GM23338 (cell line): ENCODE measurements around the gene NRDE2. TPM values are rescaled to one million over a fixed set of nuclear protein-coding genes. Genes with fewer than 3 reads are reported as not detected.

ENCODE experiments used
- ATAC-seq: fragments of 200-7000 bp; cut with Tn5 transposase; 3 replicates; pipeline ENCODE4 v1.9.1; 2020
- DNase-seq: peaks from one replicate; pipeline ENCODE4 v3.0.0-alpha.2; 2015; ENCODE audit warnings: low spot score
- H2AFZ ChIP-seq: fragments of 200-600 bp; sonication (generic); 2 replicates; pipeline ENCODE4 v1.8.0; 2016; ENCODE audit warnings: antibody characterized with exemption, mild to moderate bottlenecking, moderate library complexity
- H3F3A ChIP-seq: fragments of 200-600 bp; sonication (generic); replicated peaks from 2 replicates; pipeline ENCODE4 v1.8.0; 2017; ENCODE audit warnings: antibody characterized with exemption, mixed run types, low read depth
- H3K27ac ChIP-seq: fragments of 200-600 bp; sonication (generic); 2 replicates; pipeline ENCODE4 v1.6.1; 2016; ENCODE audit warnings: low read depth
- H3K27me3 ChIP-seq: fragments of 200-600 bp; sonication (generic); 2 replicates; pipeline ENCODE4 v1.8.0; 2016; ENCODE audit warnings: mild to moderate bottlenecking, mixed run types, moderate library complexity; ENCODE audit not compliant: insufficient read depth
- H3K36me3 ChIP-seq: fragments of 200-600 bp; sonication (generic); 2 replicates; pipeline ENCODE4 v1.8.0; 2016; ENCODE audit warnings: mild to moderate bottlenecking; ENCODE audit not compliant: insufficient read depth
- H3K4me1 ChIP-seq: fragments of 200-600 bp; sonication (generic); 2 replicates; pipeline ENCODE4 v1.8.0; 2016; ENCODE audit warnings: mild to moderate bottlenecking, moderate library complexity; ENCODE audit not compliant: insufficient read depth
- H3K4me2 ChIP-seq: fragments of 200-600 bp; sonication (generic); 2 replicates; pipeline ENCODE4 v1.7.1; 2017; ENCODE audit warnings: mixed run types
- H3K4me3 ChIP-seq: fragments of 200-600 bp; sonication (generic); 2 replicates; pipeline ENCODE4 v1.6.1; 2016; ENCODE audit warnings: mixed run types
- H3K79me2 ChIP-seq: fragments of 200-600 bp; sonication (generic); replicated peaks from 2 replicates; pipeline ENCODE4 v1.8.0; 2017; ENCODE audit warnings: mild to moderate bottlenecking; ENCODE audit not compliant: insufficient read depth
- H3K9me2 ChIP-seq: fragments of 200-600 bp; sonication (generic); 2 replicates; pipeline ENCODE4 v1.8.0; 2017; ENCODE audit not compliant: insufficient read depth
- H4K20me1 ChIP-seq: fragments of 200-600 bp; sonication (generic); replicated peaks from 2 replicates; pipeline ENCODE4 v1.8.0; 2017; ENCODE audit warnings: mild to moderate bottlenecking; ENCODE audit not compliant: insufficient read depth
- H3K27ac Mint-ChIP-seq: 2 replicates; pipeline ENCODE4 v1.8.0; 2020; ENCODE audit warnings: inconsistent platforms, mild to moderate bottlenecking, moderate library complexity, mixed read lengths
- H3K27me3 Mint-ChIP-seq: 3 replicates; pipeline ENCODE4 v1.8.0; 2022; ENCODE audit warnings: low read depth, mild to moderate bottlenecking, moderate library complexity, mixed read lengths, inconsistent platforms; ENCODE audit not compliant: insufficient read depth, poor library complexity
- H3K36me3 Mint-ChIP-seq: 3 replicates; pipeline ENCODE4 v1.8.0; 2021; ENCODE audit warnings: low read depth, mild to moderate bottlenecking, inconsistent platforms, moderate library complexity, mixed read lengths
- H3K4me1 Mint-ChIP-seq: 3 replicates; pipeline ENCODE4 v1.8.0; 2020; ENCODE audit warnings: mild to moderate bottlenecking, inconsistent platforms, mixed read lengths
- H3K4me3 Mint-ChIP-seq: 3 replicates; pipeline ENCODE4 v1.8.0; 2021; ENCODE audit warnings: moderate library complexity, mild to moderate bottlenecking, inconsistent platforms, mixed read lengths
- H3K9me3 Mint-ChIP-seq: 3 replicates; pipeline ENCODE4 v1.8.0; 2020; ENCODE audit warnings: moderate library complexity, mild to moderate bottlenecking, inconsistent platforms, mixed read lengths
- CREB1 ChIP-seq: fragments of 250-450 bp; sonication (Bioruptor Pico); IDR thresholded peaks from 2 replicates; pipeline ENCODE4 v1.5.0; 2020; ENCODE audit warnings: low read depth, mild to moderate bottlenecking, moderate library complexity
- EZH2 ChIP-seq: fragments of 200-600 bp; sonication (generic); IDR thresholded peaks from one replicate; pipeline ENCODE4 v1.8.0; 2017; ENCODE audit warnings: antibody characterized with exemption, mild to moderate bottlenecking, low read depth; ENCODE audit not compliant: unreplicated experiment
- EZH2phosphoT487 ChIP-seq: fragments of 200-600 bp; sonication (generic); IDR thresholded peaks from one replicate; pipeline ENCODE4 v1.8.1; 2018; ENCODE audit warnings: antibody characterized with exemption; ENCODE audit not compliant: unreplicated experiment
- NANOG ChIP-seq: IDR thresholded peaks from 2 replicates; pipeline ENCODE4 v1.6.1; 2016; ENCODE audit warnings: antibody characterized with exemption, borderline replicate concordance
- POLR2AphosphoS5 ChIP-seq: IDR thresholded peaks from 2 replicates; pipeline ENCODE4 v1.6.1; 2016; ENCODE audit warnings: antibody characterized with exemption, low read depth
- STAT1 ChIP-seq: IDR thresholded peaks from one replicate; pipeline ENCODE4 v1.6.1; 2016; ENCODE audit warnings: antibody characterized with exemption; ENCODE audit not compliant: unreplicated experiment
- ZNF331 ChIP-seq: fragments of 250-450 bp; sonication (Bioruptor Pico); IDR thresholded peaks from 2 replicates; pipeline ENCODE4 v1.5.0; 2020; ENCODE audit warnings: low read depth, mild to moderate bottlenecking, moderate library complexity
- polyA plus RNA-seq: library from polyadenylated mRNA; unstranded; fragments of >200 nt; fragmentation: Nextera tagmentation; extraction: Ambion mirVana; gene quantifications from 2 replicates; pipeline ENCODE4 v1.2.1, GENCODE V29; 2016
- total RNA-seq: library from RNA; depleted of rRNA; stranded (reverse); fragments of >200 nt; shearing (Covaris generic); gene quantifications from 2 replicates; pipeline ENCODE4 v1.2.3, GENCODE V29; 2014
- TF ChIP-seq, protein P1 (sequence below): IDR thresholded peaks from one replicate; pipeline ENCODE4 v1.6.1; 2018; ENCODE audit warnings: antibody characterized with exemption; ENCODE audit not compliant: unreplicated experiment
- TF ChIP-seq, protein P2 (sequence below): IDR thresholded peaks from 2 replicates; pipeline ENCODE4 v1.6.1; 2016; ENCODE audit warnings: antibody characterized with exemption
- TF ChIP-seq, protein P3 (sequence below), 2 experiments: fragments of 200-600 bp in 1 of 2; sonication (generic) in 1 of 2; conservative IDR thresholded peaks; 2 replicates each; pipeline versions ENCODE4 v1.5.1 to v1.6.1; 2016 to 2017; ENCODE audit warnings: antibody characterized with exemption in 2 of 2, low read depth in 2 of 2, mild to moderate bottlenecking in 2 of 2, moderate library complexity in 1 of 2

NRDE2 gene
- total and polyA plus RNA-seq, 2 experiments from 2014 or later: 9.8 to 20.6 TPM

DNA sequence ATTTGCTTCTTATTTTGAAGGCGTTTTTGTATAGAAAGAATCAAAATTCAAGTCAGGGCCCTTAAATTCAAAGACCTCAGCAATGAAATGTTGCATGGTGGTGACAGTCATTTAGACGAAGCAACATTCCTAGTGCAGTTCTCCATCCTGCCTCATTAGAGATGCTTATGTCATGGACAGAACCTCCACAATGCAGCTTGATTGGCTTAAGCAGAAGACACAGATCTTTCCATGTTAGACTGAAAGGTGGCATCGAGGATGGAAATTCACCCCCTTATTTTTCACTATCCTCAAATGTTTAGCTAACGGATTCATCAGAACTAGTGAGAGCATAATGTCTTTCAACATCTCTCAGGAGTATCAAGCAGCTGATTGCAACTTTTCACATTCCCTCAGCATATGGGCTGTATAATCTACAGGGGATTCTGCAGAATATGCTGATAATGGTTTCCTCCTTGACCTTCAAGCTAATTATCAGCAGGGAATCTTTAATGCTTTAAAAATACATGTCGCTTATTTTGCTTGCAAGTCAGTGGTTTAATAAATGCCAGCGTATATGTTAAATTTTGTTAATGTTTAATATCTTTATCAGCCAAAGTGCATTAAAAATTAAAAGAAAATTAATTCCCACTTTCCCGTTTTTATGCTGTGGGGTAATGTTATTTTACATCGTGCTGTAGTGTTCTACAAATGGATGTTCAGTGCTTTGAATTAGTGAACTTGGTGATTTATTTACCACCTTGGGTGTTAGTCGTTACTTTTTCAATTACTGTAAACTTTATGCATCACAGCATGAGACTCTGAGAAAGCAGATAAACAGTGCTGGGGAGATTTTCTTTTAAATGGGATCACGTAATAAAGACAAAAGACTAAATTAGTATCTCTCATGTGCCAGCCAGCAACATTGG is 12.8 kb upstream of the NRDE2 start:
- Mint-ChIP-seq H3K27me3 (no peaks in the 10 kb centered on the region), H3K36me3 (no peaks in the 10 kb centered on the region), H3K9me3 (no peaks in the 10 kb centered on the region; the same call in 2 of the 3 replicates), H3K27ac (no peak overlapping the region), H3K4me3 (no peak overlapping the region), H3K4me1 (peaks cover 14% of the 10 kb centered on the region; the same call in 2 of the 3 replicates)
- ATAC-seq (no peak), DNase-seq (peak; percentile 32)
- Histone ChIP-seq H3K36me3 (no peaks in the 10 kb centered on the region), H4K20me1 (no peaks in the 10 kb centered on the region), H3F3A (no peaks in the 10 kb centered on the region), H3K27me3 (no peaks in the 10 kb centered on the region), H3K4me1 (peaks cover 6% of the 10 kb centered on the region; the same call in 1 of the 2 replicates), H3K4me2 (no peak overlapping the region), H3K4me3 (no peak overlapping the region), H2AFZ (peak overlapping the region; percentile 16; the same call in 1 of the 2 replicates), H3K9me2 (no peaks in the 10 kb centered on the region), H3K27ac (no peak overlapping the region), H3K79me2 (no peaks in the 10 kb centered on the region)
- no peak for TF ChIP-seq EZH2
- TF ChIP-seq, protein P1, sequence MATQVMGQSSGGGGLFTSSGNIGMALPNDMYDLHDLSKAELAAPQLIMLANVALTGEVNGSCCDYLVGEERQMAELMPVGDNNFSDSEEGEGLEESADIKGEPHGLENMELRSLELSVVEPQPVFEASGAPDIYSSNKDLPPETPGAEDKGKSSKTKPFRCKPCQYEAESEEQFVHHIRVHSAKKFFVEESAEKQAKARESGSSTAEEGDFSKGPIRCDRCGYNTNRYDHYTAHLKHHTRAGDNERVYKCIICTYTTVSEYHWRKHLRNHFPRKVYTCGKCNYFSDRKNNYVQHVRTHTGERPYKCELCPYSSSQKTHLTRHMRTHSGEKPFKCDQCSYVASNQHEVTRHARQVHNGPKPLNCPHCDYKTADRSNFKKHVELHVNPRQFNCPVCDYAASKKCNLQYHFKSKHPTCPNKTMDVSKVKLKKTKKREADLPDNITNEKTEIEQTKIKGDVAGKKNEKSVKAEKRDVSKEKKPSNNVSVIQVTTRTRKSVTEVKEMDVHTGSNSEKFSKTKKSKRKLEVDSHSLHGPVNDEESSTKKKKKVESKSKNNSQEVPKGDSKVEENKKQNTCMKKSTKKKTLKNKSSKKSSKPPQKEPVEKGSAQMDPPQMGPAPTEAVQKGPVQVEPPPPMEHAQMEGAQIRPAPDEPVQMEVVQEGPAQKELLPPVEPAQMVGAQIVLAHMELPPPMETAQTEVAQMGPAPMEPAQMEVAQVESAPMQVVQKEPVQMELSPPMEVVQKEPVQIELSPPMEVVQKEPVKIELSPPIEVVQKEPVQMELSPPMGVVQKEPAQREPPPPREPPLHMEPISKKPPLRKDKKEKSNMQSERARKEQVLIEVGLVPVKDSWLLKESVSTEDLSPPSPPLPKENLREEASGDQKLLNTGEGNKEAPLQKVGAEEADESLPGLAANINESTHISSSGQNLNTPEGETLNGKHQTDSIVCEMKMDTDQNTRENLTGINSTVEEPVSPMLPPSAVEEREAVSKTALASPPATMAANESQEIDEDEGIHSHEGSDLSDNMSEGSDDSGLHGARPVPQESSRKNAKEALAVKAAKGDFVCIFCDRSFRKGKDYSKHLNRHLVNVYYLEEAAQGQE: no peak
- no peak for TF ChIP-seq CREB1
- no peak for TF ChIP-seq STAT1
- no peak for TF ChIP-seq ZNF331 (CRISPR knock-in tag)
- TF ChIP-seq EZH2phosphoT487: no peak
- TF ChIP-seq POLR2AphosphoS5: no peak
- no peak for TF ChIP-seq NANOG
- TF ChIP-seq, protein P2, sequence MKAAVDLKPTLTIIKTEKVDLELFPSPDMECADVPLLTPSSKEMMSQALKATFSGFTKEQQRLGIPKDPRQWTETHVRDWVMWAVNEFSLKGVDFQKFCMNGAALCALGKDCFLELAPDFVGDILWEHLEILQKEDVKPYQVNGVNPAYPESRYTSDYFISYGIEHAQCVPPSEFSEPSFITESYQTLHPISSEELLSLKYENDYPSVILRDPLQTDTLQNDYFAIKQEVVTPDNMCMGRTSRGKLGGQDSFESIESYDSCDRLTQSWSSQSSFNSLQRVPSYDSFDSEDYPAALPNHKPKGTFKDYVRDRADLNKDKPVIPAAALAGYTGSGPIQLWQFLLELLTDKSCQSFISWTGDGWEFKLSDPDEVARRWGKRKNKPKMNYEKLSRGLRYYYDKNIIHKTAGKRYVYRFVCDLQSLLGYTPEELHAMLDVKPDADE: no peak
- TF ChIP-seq, protein P3, sequence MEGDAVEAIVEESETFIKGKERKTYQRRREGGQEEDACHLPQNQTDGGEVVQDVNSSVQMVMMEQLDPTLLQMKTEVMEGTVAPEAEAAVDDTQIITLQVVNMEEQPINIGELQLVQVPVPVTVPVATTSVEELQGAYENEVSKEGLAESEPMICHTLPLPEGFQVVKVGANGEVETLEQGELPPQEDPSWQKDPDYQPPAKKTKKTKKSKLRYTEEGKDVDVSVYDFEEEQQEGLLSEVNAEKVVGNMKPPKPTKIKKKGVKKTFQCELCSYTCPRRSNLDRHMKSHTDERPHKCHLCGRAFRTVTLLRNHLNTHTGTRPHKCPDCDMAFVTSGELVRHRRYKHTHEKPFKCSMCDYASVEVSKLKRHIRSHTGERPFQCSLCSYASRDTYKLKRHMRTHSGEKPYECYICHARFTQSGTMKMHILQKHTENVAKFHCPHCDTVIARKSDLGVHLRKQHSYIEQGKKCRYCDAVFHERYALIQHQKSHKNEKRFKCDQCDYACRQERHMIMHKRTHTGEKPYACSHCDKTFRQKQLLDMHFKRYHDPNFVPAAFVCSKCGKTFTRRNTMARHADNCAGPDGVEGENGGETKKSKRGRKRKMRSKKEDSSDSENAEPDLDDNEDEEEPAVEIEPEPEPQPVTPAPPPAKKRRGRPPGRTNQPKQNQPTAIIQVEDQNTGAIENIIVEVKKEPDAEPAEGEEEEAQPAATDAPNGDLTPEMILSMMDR (conservative IDR thresholded peaks at IDR 0.05; ENCODE audit: low read depth in 2 of 2): no peak
